HG03135 (cell line): Measurements from ENCODE around the gene ECM1.

Experiments used
- ATAC-seq: cut with Tn5 transposase; IDR thresholded peaks from one replicate; pipeline ENCODE4 v1.9.1; 2021; ENCODE audit warnings: mild to moderate bottlenecking, moderate library complexity; ENCODE audit not compliant: unreplicated experiment

ECM1 gene

DNA sequence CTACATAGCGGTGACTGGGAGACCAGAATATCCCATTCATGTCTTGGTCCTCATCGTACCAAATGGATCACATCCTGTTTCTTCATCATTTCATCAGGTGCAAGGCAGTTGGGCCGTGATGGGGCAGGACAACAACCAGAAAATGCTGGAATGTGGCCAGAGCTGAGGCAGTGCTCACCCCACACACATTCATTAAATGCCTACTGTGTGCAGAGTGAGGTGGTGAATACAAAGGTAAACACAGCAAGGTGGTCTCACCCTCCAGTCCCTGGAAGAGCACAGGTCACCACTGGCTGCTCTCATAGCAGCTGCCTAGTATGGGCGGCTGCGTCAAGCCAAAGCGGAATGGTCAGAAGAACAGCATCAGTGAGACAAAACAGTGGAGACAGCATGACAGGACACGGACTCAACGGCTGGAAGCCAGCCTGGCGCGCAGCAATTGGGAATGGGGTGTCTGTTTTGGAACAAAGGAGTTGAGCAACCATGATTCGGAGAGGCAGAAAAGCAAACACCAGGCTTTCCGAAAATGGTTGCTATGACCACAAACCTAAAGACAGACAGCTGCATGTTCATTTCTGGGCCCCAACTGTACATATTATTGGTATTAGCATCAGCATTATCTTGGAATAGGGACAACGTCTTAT, 35.7 kb downstream of the ECM1 start:
- ATAC-seq, result no peak

- ATAC-seq, result no peak
These were observed 36.3 kb downstream of the ECM1 start for GRCh38 chr1:150544204-150544603.

GRCh38 chr1:150545486-150546032, 37.6 kb downstream of the ECM1 start:
- no peak for ATAC-seq

DNA sequence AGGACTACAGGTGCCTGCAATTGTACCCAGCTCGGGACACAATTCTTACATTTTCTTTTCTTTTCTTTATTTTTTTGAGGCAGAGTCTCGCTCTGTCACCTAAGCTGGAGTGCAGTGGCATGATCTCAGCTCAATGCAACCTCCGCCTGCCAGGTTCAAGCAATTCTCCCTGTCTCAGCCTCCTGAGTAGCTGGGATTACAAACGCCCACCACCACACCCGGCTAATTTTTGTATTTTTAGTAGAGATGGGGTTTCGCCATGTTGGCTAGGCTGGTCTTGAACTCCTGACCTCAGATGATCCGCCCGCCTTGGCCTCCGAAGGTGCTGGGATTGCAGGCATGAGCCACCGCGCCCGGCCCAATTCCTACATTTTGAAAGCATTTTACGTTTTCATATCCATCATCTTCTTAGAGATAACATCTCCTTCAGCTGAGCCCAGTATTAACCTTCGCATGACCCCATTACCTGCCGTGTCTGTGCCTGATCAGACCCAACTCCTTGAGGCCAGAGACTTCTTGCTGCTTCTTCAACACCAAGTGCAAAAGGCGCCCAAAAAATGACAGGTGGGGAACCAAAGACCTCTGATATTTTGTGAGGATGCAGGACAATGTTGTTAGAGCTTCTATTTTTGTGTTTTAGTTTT, 38.5 kb downstream of the ECM1 start:
- no peak for ATAC-seq

DNA sequence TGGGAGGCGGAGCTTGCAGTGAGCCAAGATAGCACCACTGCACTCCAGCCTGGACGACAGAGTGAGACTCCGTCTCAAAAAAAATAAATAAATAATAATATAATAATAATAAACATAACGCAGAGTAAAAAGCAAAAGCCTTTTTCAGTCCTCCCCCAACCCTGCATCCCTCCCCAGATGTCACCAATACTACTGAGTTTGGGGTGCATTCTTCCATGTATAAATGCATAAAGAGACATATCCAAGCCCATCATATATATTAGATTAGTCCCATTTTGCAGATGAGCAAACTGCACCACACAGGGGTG, 40.4 kb downstream of the ECM1 start:
- ATAC-seq, result no peak

- no peak for ATAC-seq
These were observed 41.0 kb downstream of the ECM1 start, which contains the start of gene ADAMTSL4 for GRCh38 chr1:150548632-150549495. Gene ADAMTSL4 (plus strand): TSS chr1:150549408. CDS start chr1:150552289, 2,881 bp downstream.

DNA sequence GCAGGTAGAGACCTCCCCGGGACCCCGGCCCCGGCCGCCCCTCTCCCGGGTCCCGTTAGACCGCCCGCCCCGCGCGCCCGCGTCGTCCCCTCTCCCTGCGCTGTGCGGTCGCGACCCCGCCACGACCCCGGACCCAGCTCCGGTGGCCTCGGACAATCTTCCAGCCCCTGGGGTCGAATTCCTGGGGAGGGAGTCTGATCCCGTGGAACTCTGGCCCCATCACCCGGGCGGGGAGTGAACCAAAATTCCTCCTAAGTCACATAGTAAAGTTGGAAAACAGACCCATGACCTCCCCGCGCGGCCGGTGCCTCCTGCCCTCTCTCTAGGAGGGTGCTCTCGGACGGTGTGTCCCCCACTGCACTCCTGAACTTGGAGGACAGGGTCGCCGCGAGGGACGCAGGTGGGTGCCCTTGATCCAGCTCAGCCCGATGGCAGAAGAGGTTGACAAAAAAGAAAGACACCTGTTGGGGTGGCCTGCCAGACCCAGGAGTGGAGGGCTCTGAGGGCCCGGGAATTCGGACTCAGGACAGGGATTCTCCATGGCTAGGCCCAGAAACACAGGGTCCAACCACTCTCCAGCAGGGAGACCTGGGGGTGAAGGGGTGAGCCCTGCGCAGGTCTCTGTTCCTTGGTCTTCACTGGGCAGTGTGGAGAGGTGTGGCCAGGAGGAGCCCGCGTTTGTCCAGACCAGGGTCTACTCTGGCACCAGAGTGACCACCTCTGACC, 41.8 kb downstream of the ECM1 start:
- ATAC-seq, result no peak

- no peak for ATAC-seq
These were observed 42.5 kb downstream of the ECM1 start for GRCh38 chr1:150550222-150551050.

DNA sequence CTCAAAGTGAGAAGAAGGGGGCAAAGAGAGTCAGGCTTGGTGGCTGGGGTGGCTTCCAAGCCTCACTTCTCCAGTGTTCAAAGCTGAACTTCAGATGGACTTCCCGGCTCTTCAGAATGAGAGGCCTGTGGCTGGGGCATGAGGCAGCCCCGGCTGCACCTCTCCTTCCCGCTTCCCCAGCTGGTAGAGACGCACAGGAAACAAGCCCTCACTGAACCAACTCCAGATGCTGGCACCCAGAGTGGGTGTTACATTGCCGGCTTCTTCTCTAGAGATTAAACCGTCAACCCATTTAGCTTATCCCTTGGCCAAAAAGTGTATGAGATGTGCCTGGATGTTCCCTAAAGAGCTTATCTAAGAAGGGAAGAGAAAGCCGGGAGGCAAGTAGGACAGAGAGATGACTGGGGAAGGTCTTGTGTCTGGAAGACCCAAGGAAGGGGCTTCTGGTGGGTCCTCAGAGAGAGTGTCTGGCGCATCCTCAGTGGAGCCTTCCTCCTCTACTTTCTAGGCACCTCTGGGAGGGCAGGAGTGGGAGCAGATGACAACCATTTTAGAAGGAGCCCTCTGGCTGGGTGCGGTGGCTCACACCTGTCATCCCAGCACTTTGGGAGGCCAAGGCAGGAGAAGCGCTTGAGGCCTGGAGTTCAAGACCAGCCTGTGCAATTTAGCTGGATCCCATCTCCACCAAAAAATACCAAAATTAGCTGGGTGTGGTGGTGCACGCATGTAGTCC, 43.3 kb downstream of the ECM1 start:
- ATAC-seq, result no peak

- ATAC-seq, result no peak
These were observed 43.8 kb downstream of the ECM1 start for GRCh38 chr1:150551784-150552127.

- ATAC-seq, result no peak
These were observed 44.4 kb downstream of the ECM1 start for GRCh38 chr1:150552128-150552910.

DNA sequence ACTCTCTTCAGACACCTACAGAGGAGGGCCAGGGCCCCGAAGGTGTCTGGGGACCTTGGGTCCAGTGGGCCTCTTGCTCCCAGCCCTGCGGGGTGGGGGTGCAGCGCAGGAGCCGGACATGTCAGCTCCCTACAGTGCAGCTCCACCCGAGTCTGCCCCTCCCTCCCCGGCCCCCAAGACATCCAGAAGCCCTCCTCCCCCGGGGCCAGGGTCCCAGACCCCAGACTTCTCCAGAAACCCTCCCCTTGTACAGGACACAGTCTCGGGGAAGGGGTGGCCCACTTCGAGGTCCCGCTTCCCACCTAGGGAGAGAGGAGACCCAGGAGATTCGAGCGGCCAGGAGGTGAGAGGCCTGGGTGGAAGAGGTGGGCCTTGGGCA, 45.0 kb downstream of the ECM1 start:
- no peak for ATAC-seq

DNA sequence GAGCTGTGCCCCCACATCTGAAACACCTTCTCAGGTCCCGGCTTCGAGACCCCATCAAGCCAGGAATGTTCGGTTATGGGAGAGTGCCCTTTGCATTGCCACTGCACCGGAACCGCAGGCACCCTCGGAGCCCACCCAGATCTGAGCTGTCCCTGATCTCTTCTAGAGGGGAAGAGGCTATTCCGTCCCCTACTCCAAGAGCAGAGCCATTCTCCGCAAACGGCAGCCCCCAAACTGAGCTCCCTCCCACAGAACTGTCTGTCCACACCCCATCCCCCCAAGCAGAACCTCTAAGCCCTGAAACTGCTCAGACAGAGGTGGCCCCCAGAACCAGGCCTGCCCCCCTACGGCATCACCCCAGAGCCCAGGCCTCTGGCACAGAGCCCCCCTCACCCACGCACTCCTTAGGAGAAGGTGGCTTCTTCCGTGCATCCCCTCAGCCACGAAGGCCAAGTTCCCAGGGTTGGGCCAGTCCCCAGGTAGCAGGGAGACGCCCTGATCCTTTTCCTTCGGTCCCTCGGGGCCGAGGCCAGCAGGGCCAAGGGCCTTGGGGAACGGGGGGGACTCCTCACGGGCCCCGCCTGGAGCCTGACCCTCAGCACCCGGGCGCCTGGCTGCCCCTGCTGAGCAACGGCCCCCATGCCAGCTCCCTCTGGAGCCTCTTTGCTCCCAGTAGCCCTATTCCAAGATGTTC, 45.6 kb downstream of the ECM1 start:
- no peak for ATAC-seq

GRCh38 chr1:150554086-150554452, 46.2 kb downstream of the ECM1 start:
- no peak for ATAC-seq

DNA sequence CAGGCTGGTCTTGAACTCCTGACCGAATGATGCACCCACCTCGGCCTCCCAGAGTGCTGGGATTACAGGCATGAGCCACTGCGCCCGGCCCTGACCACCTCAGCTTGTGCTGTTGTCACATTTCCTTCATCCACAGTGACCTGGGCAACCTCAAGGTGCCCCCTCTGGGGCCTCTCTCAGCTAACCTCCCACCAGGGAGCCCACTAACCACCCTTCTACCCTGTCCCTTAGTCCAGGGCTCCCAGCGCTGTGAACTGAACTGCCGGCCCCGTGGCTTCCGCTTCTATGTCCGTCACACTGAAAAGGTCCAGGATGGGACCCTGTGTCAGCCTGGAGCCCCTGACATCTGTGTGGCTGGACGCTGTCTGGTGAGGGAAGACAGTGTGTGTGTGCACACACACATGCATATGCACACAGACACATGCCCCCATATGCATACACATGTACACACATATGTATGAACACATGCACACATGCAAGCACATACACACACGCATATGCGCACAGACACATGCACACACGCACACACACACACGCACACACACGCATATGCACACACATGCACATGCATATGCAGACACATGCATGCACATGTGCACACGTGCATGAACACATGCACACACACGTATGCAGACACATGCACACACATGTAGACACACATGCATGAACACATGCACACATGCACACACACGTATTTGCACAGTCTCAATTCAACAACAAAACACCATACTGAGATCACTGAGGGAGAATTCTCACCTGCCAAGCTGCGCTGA, 47.5 kb downstream of the ECM1 start:
- no peak for ATAC-seq

- ATAC-seq, result no peak
These were observed 48.3 kb downstream of the ECM1 start for GRCh38 chr1:150555971-150556865.
